Measurements from ENCODE around the gene FBXL4.

DNA sequence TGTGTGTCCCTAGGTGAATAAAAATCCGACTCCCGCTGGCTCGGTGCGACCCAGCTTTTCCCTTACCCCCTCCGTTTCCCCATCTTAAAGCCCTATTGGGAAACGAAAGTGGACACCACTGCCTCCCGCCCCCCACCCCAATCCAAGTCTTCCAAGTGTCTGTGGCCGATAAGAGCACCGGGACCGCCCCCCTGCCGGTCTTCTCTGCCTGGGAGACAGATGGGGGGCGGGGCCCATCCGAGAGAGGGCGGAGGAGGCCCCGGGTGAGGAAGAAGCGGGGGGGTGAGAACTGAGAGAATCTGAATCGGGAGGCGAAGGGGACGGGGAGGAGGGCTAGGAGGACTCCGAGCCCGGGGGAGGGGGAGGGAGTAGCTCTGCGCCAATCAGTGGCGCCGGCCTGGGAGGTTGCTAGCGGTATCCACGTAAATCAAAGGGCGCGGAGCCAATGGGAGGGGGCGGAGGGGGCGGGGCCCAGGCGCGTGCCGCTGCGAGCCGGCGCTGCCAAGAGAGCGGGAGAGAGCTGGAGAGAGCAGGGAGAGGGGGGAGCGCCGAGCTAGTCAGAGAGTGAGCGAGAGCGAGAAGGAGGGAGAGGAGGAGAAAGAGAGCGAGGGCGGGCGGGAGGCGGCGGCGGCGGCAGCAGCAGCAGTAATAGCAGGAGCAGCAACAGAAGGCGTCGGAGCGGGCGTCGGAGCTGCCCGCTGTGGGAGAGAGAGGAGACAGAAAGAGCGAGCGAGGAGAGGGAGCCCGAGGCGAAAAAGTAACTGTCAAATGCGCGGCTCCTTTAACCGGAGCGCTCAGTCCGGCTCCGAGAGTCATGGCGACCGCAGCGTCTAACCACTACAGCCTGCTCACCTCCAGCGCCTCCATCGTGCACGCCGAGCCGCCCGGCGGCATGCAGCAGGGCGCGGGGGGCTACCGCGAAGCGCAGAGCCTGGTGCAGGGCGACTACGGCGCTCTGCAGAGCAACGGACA lies 113.4 kb downstream of the FBXL4 start, which contains the start of gene POU3F2:
- TF ChIP-seq, protein P1, sequence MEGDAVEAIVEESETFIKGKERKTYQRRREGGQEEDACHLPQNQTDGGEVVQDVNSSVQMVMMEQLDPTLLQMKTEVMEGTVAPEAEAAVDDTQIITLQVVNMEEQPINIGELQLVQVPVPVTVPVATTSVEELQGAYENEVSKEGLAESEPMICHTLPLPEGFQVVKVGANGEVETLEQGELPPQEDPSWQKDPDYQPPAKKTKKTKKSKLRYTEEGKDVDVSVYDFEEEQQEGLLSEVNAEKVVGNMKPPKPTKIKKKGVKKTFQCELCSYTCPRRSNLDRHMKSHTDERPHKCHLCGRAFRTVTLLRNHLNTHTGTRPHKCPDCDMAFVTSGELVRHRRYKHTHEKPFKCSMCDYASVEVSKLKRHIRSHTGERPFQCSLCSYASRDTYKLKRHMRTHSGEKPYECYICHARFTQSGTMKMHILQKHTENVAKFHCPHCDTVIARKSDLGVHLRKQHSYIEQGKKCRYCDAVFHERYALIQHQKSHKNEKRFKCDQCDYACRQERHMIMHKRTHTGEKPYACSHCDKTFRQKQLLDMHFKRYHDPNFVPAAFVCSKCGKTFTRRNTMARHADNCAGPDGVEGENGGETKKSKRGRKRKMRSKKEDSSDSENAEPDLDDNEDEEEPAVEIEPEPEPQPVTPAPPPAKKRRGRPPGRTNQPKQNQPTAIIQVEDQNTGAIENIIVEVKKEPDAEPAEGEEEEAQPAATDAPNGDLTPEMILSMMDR (IDR thresholded peaks at IDR 0.05): no peak
- no peak for TF ChIP-seq POLR2A (IDR thresholded peaks at IDR 0.05)
